GM23338 (cell line): ENCODE data around the gene KCTD14. TPM values are rescaled to one million over a fixed set of nuclear protein-coding genes. Genes with fewer than 3 reads are reported as not detected.

Experiments
- ATAC-seq: fragments of 200-7000 bp; cut with Tn5 transposase; 3 replicates; pipeline ENCODE4 v1.9.1; 2020
- DNase-seq: peaks from one replicate; pipeline ENCODE4 v3.0.0-alpha.2; 2015; ENCODE audit warnings: low spot score
- H2AFZ ChIP-seq: fragments of 200-600 bp; sonication (generic); 2 replicates; pipeline ENCODE4 v1.8.0; 2016; ENCODE audit warnings: antibody characterized with exemption, mild to moderate bottlenecking, moderate library complexity
- H3F3A ChIP-seq: fragments of 200-600 bp; sonication (generic); replicated peaks from 2 replicates; pipeline ENCODE4 v1.8.0; 2017; ENCODE audit warnings: antibody characterized with exemption, mixed run types, low read depth
- H3K27ac ChIP-seq: fragments of 200-600 bp; sonication (generic); 2 replicates; pipeline ENCODE4 v1.6.1; 2016; ENCODE audit warnings: low read depth
- H3K27me3 ChIP-seq: fragments of 200-600 bp; sonication (generic); 2 replicates; pipeline ENCODE4 v1.8.0; 2016; ENCODE audit warnings: mild to moderate bottlenecking, mixed run types, moderate library complexity; ENCODE audit not compliant: insufficient read depth
- H3K36me3 ChIP-seq: fragments of 200-600 bp; sonication (generic); 2 replicates; pipeline ENCODE4 v1.8.0; 2016; ENCODE audit warnings: mild to moderate bottlenecking; ENCODE audit not compliant: insufficient read depth
- H3K4me1 ChIP-seq: fragments of 200-600 bp; sonication (generic); 2 replicates; pipeline ENCODE4 v1.8.0; 2016; ENCODE audit warnings: mild to moderate bottlenecking, moderate library complexity; ENCODE audit not compliant: insufficient read depth
- H3K4me2 ChIP-seq: fragments of 200-600 bp; sonication (generic); 2 replicates; pipeline ENCODE4 v1.7.1; 2017; ENCODE audit warnings: mixed run types
- H3K4me3 ChIP-seq: fragments of 200-600 bp; sonication (generic); 2 replicates; pipeline ENCODE4 v1.6.1; 2016; ENCODE audit warnings: mixed run types
- H3K79me2 ChIP-seq: fragments of 200-600 bp; sonication (generic); replicated peaks from 2 replicates; pipeline ENCODE4 v1.8.0; 2017; ENCODE audit warnings: mild to moderate bottlenecking; ENCODE audit not compliant: insufficient read depth
- H3K9me2 ChIP-seq: fragments of 200-600 bp; sonication (generic); 2 replicates; pipeline ENCODE4 v1.8.0; 2017; ENCODE audit not compliant: insufficient read depth
- H4K20me1 ChIP-seq: fragments of 200-600 bp; sonication (generic); replicated peaks from 2 replicates; pipeline ENCODE4 v1.8.0; 2017; ENCODE audit warnings: mild to moderate bottlenecking; ENCODE audit not compliant: insufficient read depth
- H3K27ac Mint-ChIP-seq: 2 replicates; pipeline ENCODE4 v1.8.0; 2020; ENCODE audit warnings: inconsistent platforms, mild to moderate bottlenecking, moderate library complexity, mixed read lengths
- H3K27me3 Mint-ChIP-seq: 3 replicates; pipeline ENCODE4 v1.8.0; 2022; ENCODE audit warnings: low read depth, mild to moderate bottlenecking, moderate library complexity, mixed read lengths, inconsistent platforms; ENCODE audit not compliant: insufficient read depth, poor library complexity
- H3K36me3 Mint-ChIP-seq: 3 replicates; pipeline ENCODE4 v1.8.0; 2021; ENCODE audit warnings: low read depth, mild to moderate bottlenecking, inconsistent platforms, moderate library complexity, mixed read lengths
- H3K4me1 Mint-ChIP-seq: 3 replicates; pipeline ENCODE4 v1.8.0; 2020; ENCODE audit warnings: mild to moderate bottlenecking, inconsistent platforms, mixed read lengths
- H3K4me3 Mint-ChIP-seq: 3 replicates; pipeline ENCODE4 v1.8.0; 2021; ENCODE audit warnings: moderate library complexity, mild to moderate bottlenecking, inconsistent platforms, mixed read lengths
- H3K9me3 Mint-ChIP-seq: 3 replicates; pipeline ENCODE4 v1.8.0; 2020; ENCODE audit warnings: moderate library complexity, mild to moderate bottlenecking, inconsistent platforms, mixed read lengths
- CREB1 ChIP-seq: fragments of 250-450 bp; sonication (Bioruptor Pico); IDR thresholded peaks from 2 replicates; pipeline ENCODE4 v1.5.0; 2020; ENCODE audit warnings: low read depth, mild to moderate bottlenecking, moderate library complexity
- CTCF ChIP-seq, 2 experiments: fragments of 200-600 bp in 1 of 2; sonication (generic) in 1 of 2; conservative IDR thresholded peaks; 2 replicates each; pipeline versions ENCODE4 v1.5.1 to v1.6.1; 2016 to 2017; ENCODE audit warnings: antibody characterized with exemption in 2 of 2, low read depth in 2 of 2, mild to moderate bottlenecking in 2 of 2, moderate library complexity in 1 of 2
- ETS1 ChIP-seq: IDR thresholded peaks from 2 replicates; pipeline ENCODE4 v1.6.1; 2016; ENCODE audit warnings: antibody characterized with exemption
- EZH2 ChIP-seq: fragments of 200-600 bp; sonication (generic); IDR thresholded peaks from one replicate; pipeline ENCODE4 v1.8.0; 2017; ENCODE audit warnings: antibody characterized with exemption, mild to moderate bottlenecking, low read depth; ENCODE audit not compliant: unreplicated experiment
- EZH2phosphoT487 ChIP-seq: fragments of 200-600 bp; sonication (generic); IDR thresholded peaks from one replicate; pipeline ENCODE4 v1.8.1; 2018; ENCODE audit warnings: antibody characterized with exemption; ENCODE audit not compliant: unreplicated experiment
- JUNB ChIP-seq: IDR thresholded peaks from one replicate; pipeline ENCODE4 v1.6.1; 2016; ENCODE audit warnings: antibody characterized with exemption; ENCODE audit not compliant: unreplicated experiment
- NANOG ChIP-seq: IDR thresholded peaks from 2 replicates; pipeline ENCODE4 v1.6.1; 2016; ENCODE audit warnings: antibody characterized with exemption, borderline replicate concordance
- POLR2AphosphoS5 ChIP-seq: IDR thresholded peaks from 2 replicates; pipeline ENCODE4 v1.6.1; 2016; ENCODE audit warnings: antibody characterized with exemption, low read depth
- REST ChIP-seq: IDR thresholded peaks from one replicate; pipeline ENCODE4 v1.6.1; 2018; ENCODE audit warnings: antibody characterized with exemption; ENCODE audit not compliant: unreplicated experiment
- STAT1 ChIP-seq: IDR thresholded peaks from one replicate; pipeline ENCODE4 v1.6.1; 2016; ENCODE audit warnings: antibody characterized with exemption; ENCODE audit not compliant: unreplicated experiment
- ZNF114 ChIP-seq: fragments of 250-450 bp; sonication (Bioruptor Pico); IDR thresholded peaks from 2 replicates; pipeline ENCODE4 v1.5.0; 2020; ENCODE audit warnings: mild to moderate bottlenecking, moderate library complexity
- ZNF331 ChIP-seq: fragments of 250-450 bp; sonication (Bioruptor Pico); IDR thresholded peaks from 2 replicates; pipeline ENCODE4 v1.5.0; 2020; ENCODE audit warnings: low read depth, mild to moderate bottlenecking, moderate library complexity
- ZNF462 ChIP-seq: fragments of 250-450 bp; sonication (Bioruptor Pico); IDR thresholded peaks from 2 replicates; pipeline ENCODE4 v1.5.0; 2020; ENCODE audit warnings: mild to moderate bottlenecking, moderate library complexity
- polyA plus RNA-seq: library from polyadenylated mRNA; unstranded; fragments of >200 nt; fragmentation: Nextera tagmentation; extraction: Ambion mirVana; gene quantifications from 2 replicates; pipeline ENCODE4 v1.2.1, GENCODE V29; 2016
- total RNA-seq: library from RNA; depleted of rRNA; stranded (reverse); fragments of >200 nt; shearing (Covaris generic); gene quantifications from 2 replicates; pipeline ENCODE4 v1.2.3, GENCODE V29; 2014

Gene KCTD14
- total and polyA plus RNA-seq, 2 experiments from 2014 or later: 5.9 to 19.1 TPM

- no peaks in the 10 kb centered on the region for H3K4me1 Mint-ChIP-seq
- no peak overlapping the region for H3K4me3 Mint-ChIP-seq
- H3K27ac Mint-ChIP-seq: no peak overlapping the region
- no peaks in the 10 kb centered on the region for H4K20me1 ChIP-seq
- peaks cover 2% of the 10 kb centered on the region for H3K27me3 Mint-ChIP-seq
- DNase-seq (no peak), ATAC-seq (no peak)
- H3K9me3 Mint-ChIP-seq: no peaks in the 10 kb centered on the region
- no peak overlapping the region for H3K4me2 ChIP-seq
- H2AFZ ChIP-seq: no peak overlapping the region
- no peaks in the 10 kb centered on the region for H3F3A ChIP-seq
- H3K27me3 ChIP-seq: no peaks in the 10 kb centered on the region
- H3K9me2 ChIP-seq: no peaks in the 10 kb centered on the region
- TF ChIP-seq EZH2phosphoT487: no peak
- no peak for TF ChIP-seq POLR2AphosphoS5
- no peak for TF ChIP-seq STAT1
- no peak for TF ChIP-seq EZH2
- TF ChIP-seq ZNF114 (CRISPR knock-in tag): no peak
- no peak for TF ChIP-seq ZNF331
- no peak for TF ChIP-seq JUNB
- TF ChIP-seq ETS1: no peak
- no peak for TF ChIP-seq NANOG
- no peak for TF ChIP-seq CREB1 (CRISPR knock-in tag)
- no peak for TF ChIP-seq ZNF462 (CRISPR knock-in tag)
- no peak for TF ChIP-seq REST
- no peak for TF ChIP-seq CTCF (conservative IDR thresholded peaks at IDR 0.05; ENCODE audit: low read depth in 2 of 2)
- no peak overlapping the region for H3K4me3 ChIP-seq
- no peaks in the 10 kb centered on the region for H3K4me1 ChIP-seq
- no peak overlapping the region for H3K27ac ChIP-seq
- no peaks in the 10 kb centered on the region for H3K79me2 ChIP-seq
- H3K36me3 ChIP-seq: no peaks in the 10 kb centered on the region
- H3K36me3 Mint-ChIP-seq: no peaks in the 10 kb centered on the region
Measured at GRCh38 chr11:78060533-78060932, 37.5 kb upstream of the KCTD14 start.
